H4 (cell line): ENCODE results near the gene PHKA1. TPM values are rescaled to one million over a fixed set of nuclear protein-coding genes. Genes with fewer than 3 reads are reported as not detected.
"Not testable (repeated sequence)": the region's sequence is repeated elsewhere in the genome, so short reads cannot be mapped to it uniquely, and the experiment has no call there.

ENCODE experiments used
- DNase-seq: peaks from one replicate; pipeline ENCODE4 v3.0.0-alpha.2; 2015; ENCODE audit warnings: low spot score
- total RNA-seq: library from RNA; depleted of rRNA; stranded (reverse); fragments of >200 nt; shearing (Covaris generic); gene quantifications from 2 replicates; pipeline ENCODE4 v1.2.3, GENCODE V29; 2014

Gene PHKA1
- total RNA-seq, 1 experiment from 2014 or later = 8.6 TPM

DNA sequence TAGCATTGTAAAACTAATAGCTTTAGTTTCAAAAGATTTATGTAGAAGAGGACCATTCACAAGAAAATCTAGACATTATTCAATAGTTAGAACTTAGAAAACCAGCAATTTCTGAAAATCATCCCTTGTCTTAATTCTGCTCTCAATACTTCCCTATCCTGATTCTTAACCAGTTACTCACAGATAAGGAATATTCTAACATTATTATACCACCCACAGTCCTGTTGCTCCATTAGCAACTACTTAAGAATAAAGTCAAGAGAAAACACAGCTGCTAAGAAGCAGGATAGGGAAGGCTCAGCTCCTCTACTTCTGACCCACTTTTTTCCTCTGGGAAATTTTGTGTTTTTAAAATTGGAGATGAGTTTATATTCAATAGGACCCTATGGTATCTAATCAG is 47.7 kb downstream of the PHKA1 start:
- DNase-seq = no peak

GRCh38 chrX:72663737-72664136 is 50.4 kb downstream of the PHKA1 start:
- DNase-seq = peak; percentile 4

- DNase-seq = no peak
These were observed 51.9 kb downstream of the PHKA1 start for GRCh38 chrX:72662020-72662747.

DNA sequence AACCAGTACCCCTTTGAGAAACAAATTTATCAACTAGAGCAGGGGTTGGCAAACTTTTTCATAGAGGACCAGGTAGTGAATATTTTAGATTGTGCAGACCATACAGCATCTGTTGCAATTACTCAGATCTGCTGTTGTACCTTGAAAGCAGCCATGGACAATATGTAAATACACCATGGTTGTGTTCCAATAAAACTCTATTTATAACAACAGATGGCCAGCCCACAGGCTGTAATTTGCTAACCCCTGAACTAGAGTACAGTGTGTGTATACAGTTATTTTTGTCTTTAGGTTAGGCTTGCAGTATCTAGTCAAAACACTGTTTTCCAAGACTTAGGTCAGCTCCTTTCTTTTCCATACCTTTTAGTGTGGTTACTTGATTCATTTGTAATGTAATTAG is 54.4 kb downstream of the PHKA1 start:
- DNase-seq = no peak

- no peak for DNase-seq
These were observed 62.0 kb downstream of the PHKA1 start for GRCh38 chrX:72652082-72652481.

DNA sequence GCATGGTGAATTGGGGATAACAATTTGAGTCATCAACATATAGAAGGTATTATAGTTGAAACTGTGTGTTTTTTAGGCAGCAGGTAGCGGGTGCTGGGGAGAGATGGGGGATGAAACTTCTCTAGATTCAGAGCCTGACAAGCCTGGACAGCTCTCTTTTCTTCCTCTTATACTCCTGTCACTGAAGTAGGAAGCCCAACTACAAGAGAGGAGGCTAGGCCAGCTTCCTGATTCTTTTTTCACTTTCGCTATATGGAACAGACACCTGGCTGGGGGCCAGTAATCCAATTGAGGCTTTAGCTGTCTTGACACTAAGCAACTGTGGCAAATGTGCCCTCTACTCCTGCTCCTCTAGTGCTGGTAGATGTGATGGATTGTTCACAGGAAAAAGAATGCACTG is 69.2 kb downstream of the PHKA1 start:
- DNase-seq = no peak

GRCh38 chrX:72641611-72642010 is 72.5 kb downstream of the PHKA1 start:
- DNase-seq = no peak

DNA sequence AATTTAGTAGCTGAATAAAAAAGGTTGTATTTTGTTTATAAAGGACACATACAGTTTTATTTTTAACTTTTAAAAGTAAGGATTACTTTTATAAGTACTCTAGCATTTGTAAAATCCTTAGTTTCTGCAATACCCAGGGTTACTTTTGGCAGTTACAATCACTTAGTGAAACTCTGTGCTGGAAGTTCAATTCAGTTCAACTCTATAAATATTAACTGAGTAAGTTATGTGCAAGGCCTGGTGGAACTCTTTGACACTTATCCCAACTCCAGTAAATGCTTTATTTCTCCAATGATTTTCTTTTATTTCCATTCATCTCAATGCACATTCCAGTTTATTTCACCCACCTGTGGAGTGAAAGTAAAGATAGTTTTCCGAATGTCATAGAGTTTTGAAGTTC is 78.2 kb downstream of the PHKA1 start:
- no peak for DNase-seq

GRCh38 chrX:72634331-72634730 is 79.8 kb downstream of the PHKA1 start:
- DNase-seq = no peak

DNA sequence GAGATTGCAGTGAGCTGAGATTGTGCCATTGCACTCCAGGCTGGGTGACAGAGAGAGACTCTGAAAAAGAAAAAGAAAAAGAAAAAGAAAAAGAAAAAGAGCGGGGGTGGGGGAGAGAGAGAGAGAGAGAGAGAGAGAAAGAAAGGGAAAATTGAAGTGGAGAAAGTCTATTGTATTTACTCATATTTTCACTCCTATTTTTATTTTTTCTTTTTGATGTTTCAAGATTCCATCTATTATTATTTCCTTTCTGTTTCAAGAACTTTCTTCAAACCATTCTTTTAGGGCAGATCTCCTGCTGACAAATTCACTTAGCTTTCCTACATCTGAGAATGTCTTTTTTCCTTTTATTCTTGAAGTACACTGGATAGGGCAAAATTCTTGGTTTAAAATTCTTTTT is 83.9 kb downstream of the PHKA1 start:
- no peak for DNase-seq

- DNase-seq = no peak
These were observed 89.9 kb downstream of the PHKA1 start for GRCh38 chrX:72624194-72624593.

DNA sequence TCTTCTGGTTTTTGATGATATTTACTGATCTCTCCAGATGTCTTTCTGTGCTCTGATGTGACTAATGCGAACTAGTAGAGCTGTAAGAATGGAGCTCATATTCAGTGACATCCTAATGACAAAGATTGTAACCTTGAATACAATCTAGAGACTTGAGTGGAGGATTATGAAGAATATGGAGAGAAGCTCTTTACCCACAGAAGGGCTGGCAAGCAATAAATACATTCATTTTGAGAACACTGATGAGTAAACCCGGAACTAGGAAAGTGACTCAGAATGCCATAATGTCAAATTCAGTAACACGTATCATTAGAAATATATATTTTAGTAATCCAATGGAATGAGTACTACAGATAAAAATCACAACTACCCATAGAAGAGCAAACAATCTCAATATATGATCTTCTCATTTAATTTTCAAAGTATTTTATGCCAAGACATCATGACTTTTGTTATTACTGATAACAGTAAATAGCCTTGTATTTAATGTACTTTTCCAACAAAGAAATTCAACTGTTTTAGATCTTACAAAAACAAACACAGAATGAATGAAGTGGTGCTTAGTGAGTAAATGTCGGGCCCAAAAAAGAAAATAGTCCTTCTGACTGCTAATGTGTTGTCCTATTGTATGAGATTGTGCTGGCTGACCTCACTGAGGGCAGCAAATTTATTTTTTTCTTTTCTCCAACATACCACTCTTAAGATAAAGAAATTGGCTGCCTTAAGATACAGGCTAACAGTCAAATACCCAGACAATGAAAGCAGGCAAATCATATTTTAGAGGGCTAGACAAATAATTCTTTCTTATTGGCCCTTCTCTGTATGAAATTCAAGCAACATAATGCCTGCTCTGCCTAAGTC is 92.3 kb downstream of the PHKA1 start:
- DNase-seq = no peak

DNA sequence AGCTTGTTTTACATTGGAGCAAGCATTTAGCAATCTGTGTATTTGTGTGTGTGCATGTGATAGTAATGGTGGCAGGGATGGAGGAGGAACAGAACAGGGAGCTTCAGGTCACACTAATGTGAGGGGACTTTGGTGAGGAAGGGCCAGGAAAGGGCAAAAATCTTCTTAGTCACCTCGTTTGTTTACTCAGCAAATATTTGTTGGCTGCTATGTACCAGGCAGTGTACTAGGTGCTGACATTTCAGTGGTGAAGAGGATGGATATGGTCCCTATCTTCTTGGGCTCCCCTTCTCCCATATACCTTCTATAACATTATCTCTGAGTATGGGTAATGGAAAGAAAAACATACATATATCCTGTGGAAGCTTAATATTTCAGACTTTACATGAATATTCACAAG is 92.9 kb downstream of the PHKA1 start:
- no peak for DNase-seq

DNA sequence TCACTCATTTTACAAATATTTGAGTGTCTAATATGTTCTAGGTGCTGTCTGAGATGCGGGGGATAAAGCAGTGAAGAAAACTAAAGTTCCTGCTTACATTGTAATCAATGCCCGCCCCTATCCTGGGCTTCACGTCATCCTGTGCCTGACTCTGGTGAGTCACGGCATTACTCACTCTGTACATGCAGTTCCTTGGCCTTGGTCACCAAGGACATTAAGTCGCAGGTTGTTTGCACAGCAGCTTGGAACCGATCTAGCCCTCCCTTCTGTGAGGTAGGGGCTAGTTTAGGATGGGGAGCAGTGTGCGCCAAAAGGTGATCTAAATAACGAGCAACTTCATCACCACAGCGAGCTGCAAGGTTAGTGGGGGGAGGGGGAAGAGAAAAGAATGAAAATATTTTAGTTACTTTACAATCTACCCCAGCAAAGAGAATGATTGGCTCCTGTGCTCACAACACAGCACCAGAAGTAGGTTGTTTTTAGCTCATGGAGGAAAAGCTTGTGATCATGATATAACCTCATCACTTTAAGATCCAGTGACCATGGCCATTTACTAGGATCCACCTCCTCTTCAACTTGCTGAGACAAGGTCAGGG is 93.5 kb downstream of the PHKA1 start:
- peak; percentile 88 for DNase-seq

- DNase-seq = no peak
These were observed 104.8 kb downstream of the PHKA1 start for GRCh38 chrX:72609313-72609712.

DNA sequence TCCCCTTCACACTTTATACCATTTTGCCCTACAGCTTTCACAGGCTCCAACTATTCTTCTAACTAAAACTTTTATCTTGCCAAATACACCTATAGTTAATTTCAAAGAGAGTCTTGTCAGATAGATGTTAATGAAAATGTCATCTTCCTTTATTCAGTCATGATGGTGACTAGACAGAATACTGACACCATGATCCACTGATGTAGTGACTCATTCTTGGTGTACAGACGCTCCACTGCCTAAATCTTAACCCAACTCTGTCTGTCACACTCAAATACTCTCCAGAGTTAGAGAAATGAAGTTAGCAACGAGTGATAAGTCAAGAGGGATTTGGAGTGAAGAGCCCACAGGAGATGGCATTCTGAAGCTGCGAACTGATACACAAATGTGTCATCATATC is 109.4 kb downstream of the PHKA1 start:
- DNase-seq = no peak

GRCh38 chrX:72604112-72604511 is 110.0 kb downstream of the PHKA1 start:
- DNase-seq = no peak

DNA sequence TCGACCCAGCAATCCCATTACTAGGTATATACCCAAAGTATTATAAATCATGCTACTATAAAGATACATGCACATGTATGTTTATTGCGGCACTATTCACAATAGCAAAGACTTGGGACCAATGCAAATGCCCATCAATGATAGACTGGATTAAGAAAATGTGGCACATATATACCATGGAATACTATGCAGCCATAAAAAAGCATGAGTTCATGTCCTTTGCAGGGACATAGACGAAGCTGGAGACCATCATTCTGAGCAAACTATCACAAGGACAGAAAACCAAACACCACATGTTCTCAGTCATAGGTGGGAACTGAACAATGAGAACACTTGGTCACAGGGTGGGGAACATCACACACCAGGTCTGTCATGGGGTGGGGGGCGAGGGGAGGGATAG is 123.1 kb downstream of the PHKA1 start:
- not testable (repeated sequence) for DNase-seq

DNA sequence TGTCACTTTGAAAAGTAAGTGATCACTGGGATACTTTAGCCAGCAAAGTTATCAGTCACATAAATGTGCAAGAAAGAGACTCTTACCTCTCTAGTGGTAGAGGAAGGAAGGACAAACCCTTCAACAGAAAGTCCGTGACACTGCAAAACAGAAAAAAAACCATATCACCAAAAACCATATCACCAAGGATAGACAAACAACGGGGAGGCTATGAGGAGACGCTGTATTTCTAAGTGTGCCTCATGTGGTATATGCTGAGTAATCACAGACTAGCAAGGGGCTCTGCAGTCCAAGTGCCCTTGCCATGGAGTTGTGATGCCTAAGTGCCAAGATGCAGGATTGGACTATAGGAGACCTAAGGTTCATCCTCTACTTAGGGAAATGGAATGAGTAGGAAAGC is 129.9 kb downstream of the PHKA1 start:
- no peak for DNase-seq

DNA sequence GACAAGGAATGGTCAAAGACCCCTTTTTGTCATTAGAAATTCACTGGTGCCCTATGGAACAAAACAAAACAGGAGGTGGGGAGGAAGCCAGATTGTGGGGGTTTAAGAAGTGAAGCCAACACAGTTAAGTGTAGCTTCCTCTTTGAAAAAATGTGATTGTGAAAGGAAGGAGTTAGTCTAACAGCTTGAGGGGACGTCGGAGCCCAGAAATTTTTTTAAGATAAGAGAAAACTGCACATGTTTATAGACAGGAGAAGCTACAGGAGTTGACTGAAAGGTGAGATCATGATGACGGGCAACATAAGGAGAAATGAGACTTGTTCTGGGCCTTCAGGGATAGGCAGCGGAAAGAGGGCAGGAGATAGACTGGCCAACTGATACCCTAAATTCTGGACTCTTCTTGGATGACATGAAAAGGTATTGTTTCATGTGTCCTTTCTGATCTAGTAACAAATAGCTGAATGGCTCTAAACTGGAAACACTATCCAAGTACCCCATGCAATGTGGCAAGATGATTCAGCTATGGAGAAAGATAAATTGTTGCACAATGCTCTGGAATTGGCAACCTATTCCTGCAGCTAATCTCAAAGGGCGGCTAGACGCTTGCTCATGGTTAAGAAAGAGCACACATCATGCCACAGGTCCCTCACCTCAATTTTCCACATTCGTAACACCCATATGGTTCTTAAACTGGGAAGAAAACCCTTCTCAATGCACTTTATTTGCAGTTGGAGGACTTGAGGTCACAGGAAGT is 137.8 kb downstream of the PHKA1 start:
- DNase-seq = peak; percentile 15

DNA sequence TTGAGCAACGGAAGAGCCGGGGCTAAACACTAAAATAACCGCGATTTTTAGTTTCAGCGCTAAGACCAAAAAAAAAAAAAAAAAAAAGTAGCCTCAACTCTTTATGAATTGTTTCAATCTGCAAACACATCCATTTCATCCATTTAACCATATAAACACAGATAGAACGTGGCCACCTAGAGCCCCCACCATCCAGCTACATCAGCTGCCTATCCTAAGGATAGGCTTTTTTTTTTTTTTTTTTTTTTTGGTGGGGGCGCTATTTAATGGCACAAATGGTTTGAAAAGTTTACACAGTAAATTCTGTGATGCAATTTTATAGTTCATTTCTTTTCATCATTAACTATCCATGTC is 141.0 kb downstream of the PHKA1 start:
- no peak for DNase-seq
